Anterior cingulate cortex (tissue), 58 donors: ENCODE data around the gene ATRAID.

Experiments used
- DNase-seq, 58 donors: peaks; one replicate each; lab custom pipeline; 2025; lab: John Stamatoyannopoulos, UW

Gene ATRAID

GRCh38 chr2:27245626-27246025 lies 33.8 kb downstream of the ATRAID start:
- no peak for DNase-seq

GRCh38 chr2:27247893-27248292 lies 36.1 kb downstream of the ATRAID start:
- no peak for DNase-seq

GRCh38 chr2:27249159-27249890 lies 37.5 kb downstream of the ATRAID start:
- DNase-seq = no peak

- DNase-seq = peak in 12 of 58 donors; percentile 3 to 32 (median 9)
Observed at GRCh38 chr2:27249891-27250651, 38.2 kb downstream of the ATRAID start.

- DNase-seq = no peak
Observed at GRCh38 chr2:27250652-27251379, 39.0 kb downstream of the ATRAID start.

- DNase-seq = no peak
Observed at GRCh38 chr2:27251766-27252165, 39.9 kb downstream of the ATRAID start.

- no peak for DNase-seq
Observed at GRCh38 chr2:27255187-27255586, 43.3 kb downstream of the ATRAID start.

- no peak for DNase-seq
Observed at GRCh38 chr2:27255660-27256059, 43.8 kb downstream of the ATRAID start.

- no peak for DNase-seq
Observed at GRCh38 chr2:27256855-27257454, 45.1 kb downstream of the ATRAID start.

GRCh38 chr2:27258051-27258450 lies 46.2 kb downstream of the ATRAID start:
- no peak for DNase-seq

- peak in 1 of 58 donors; percentile 4 for DNase-seq
Observed at GRCh38 chr2:27261241-27261925, 49.5 kb downstream of the ATRAID start.

GRCh38 chr2:27261926-27262298 lies 50.1 kb downstream of the ATRAID start:
- DNase-seq = no peak

GRCh38 chr2:27262379-27263286 lies 50.8 kb downstream of the ATRAID start, which contains the start of gene SLC30A3:
SLC30A3 (minus strand) TSS chr2:27263047; CDS start chr2:27262906, 141 bp downstream.
- peak in 39 of 58 donors; percentile 9 to 77 (median 38) for DNase-seq

GRCh38 chr2:27263287-27264252 lies 51.7 kb downstream of the ATRAID start:
- DNase-seq = peak in 6 of 58 donors; percentile 11 to 36 (median 22)

GRCh38 chr2:27264253-27264752 lies 52.5 kb downstream of the ATRAID start:
- DNase-seq = no peak

GRCh38 chr2:27264753-27265535 lies 53.1 kb downstream of the ATRAID start:
- peak in 22 of 58 donors; percentile 11 to 54 (median 22) for DNase-seq

GRCh38 chr2:27265536-27265870 lies 53.7 kb downstream of the ATRAID start:
- no peak for DNase-seq
